ENCODE measurements around the gene VAC14. TPM values are rescaled to one million over a fixed set of nuclear protein-coding genes. Genes with fewer than 3 reads are reported as not detected.

The VAC14 gene
- total RNA-seq, 1 donor from 2014 or later = 38.1 TPM

DNA sequence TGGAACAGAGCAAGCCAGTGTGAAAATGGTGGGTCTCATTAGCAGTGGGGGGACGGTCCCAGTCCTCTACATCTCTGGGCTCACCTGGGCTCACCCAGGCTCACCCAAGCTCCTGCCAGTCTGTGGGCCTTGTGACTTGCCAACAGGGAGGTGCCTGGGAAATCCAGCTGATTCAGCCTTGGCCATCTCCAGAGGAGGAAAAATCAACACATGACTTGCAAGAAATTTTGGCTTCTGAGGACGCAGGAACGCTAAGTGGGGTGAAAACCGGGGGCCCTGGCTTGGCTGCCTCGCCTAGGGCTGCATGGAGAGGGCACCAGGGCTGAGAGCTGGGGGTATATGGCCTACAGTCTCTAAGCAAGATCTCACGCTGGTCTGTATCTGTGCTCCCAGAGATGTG is 47.7 kb downstream of the VAC14 start:
- H3K36me3 ChIP-seq = no peaks in the 10 kb centered on the region
- H3K27ac ChIP-seq = peak overlapping the region; percentile 3
- DNase-seq (ENCODE audit: extremely low spot score in 2 of 2) = no peak
- H3K27me3 ChIP-seq = no peaks in the 10 kb centered on the region
- no peaks in the 10 kb centered on the region for H3K9me3 ChIP-seq
- intact Hi-C loops (cut with DNase I) = loop anchor here (10.0 kb wide), 1 partner anchor 228 kb away; the partner anchor contains the start of genes COG4 and SF3B3
- peaks cover 69% of the 10 kb centered on the region for H3K4me1 ChIP-seq
- TF ChIP-seq POLR2AphosphoS5 (IDR thresholded peaks at IDR 0.05; ENCODE audit: insufficient read depth in 1 of 2, low read depth in 1 of 2) = peak in 1 of 2 donors; percentile 64
- TF ChIP-seq, protein P1, sequence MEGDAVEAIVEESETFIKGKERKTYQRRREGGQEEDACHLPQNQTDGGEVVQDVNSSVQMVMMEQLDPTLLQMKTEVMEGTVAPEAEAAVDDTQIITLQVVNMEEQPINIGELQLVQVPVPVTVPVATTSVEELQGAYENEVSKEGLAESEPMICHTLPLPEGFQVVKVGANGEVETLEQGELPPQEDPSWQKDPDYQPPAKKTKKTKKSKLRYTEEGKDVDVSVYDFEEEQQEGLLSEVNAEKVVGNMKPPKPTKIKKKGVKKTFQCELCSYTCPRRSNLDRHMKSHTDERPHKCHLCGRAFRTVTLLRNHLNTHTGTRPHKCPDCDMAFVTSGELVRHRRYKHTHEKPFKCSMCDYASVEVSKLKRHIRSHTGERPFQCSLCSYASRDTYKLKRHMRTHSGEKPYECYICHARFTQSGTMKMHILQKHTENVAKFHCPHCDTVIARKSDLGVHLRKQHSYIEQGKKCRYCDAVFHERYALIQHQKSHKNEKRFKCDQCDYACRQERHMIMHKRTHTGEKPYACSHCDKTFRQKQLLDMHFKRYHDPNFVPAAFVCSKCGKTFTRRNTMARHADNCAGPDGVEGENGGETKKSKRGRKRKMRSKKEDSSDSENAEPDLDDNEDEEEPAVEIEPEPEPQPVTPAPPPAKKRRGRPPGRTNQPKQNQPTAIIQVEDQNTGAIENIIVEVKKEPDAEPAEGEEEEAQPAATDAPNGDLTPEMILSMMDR (IDR thresholded peaks at IDR 0.05) = no peak
- no peak for TF ChIP-seq POLR2A (IDR thresholded peaks at IDR 0.05)
- H3K4me3 ChIP-seq = no peak overlapping the region

- Histone ChIP-seq H3K4me1 (peaks cover 77% of the 10 kb centered on the region), H3K36me3 (no peaks in the 10 kb centered on the region), H3K4me3 (no peak overlapping the region), H3K9me3 (no peaks in the 10 kb centered on the region), H3K27me3 (no peaks in the 10 kb centered on the region), H3K27ac (no peak overlapping the region)
- no peak for TF ChIP-seq POLR2AphosphoS5 (IDR thresholded peaks at IDR 0.05; ENCODE audit: insufficient read depth in 1 of 2, low read depth in 1 of 2)
- TF ChIP-seq, protein P1 (IDR thresholded peaks at IDR 0.05) = no peak
- TF ChIP-seq POLR2A (IDR thresholded peaks at IDR 0.05) = no peak
- no peak for DNase-seq (ENCODE audit: extremely low spot score in 2 of 2)
- intact Hi-C loops (cut with DNase I) = loop anchor here (10.0 kb wide), 1 partner anchor 228 kb away; the partner anchor contains the start of genes COG4 and SF3B3
Observed at GRCh38 chr16:70752426-70752825, 48.5 kb downstream of the VAC14 start.

DNA sequence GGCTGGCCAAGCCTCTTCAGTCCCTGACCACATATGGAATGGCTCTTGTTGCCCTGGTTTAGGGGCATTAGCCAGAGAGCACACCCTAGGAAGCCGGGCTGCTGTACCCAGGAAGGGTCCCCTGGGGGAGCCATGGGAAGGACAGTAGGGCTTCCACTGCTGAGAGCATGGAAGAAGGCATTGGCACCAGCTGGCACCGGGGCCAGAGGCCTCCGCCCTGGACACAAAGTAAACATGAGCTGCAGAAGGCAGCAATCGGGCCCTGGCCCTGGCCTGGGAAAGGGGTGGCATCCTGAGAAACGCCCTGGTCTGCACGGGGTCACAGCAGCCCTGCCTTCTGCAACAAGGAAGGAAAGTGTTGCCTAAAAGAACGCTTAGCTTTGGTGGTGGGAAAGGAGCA is 49.4 kb downstream of the VAC14 start:
- H3K4me1 ChIP-seq = peaks cover 84% of the 10 kb centered on the region
- TF ChIP-seq POLR2A (IDR thresholded peaks at IDR 0.05) = no peak
- no peak for TF ChIP-seq POLR2AphosphoS5 (IDR thresholded peaks at IDR 0.05; ENCODE audit: insufficient read depth in 1 of 2, low read depth in 1 of 2)
- TF ChIP-seq, protein P1 (IDR thresholded peaks at IDR 0.05) = no peak
- no peak overlapping the region for H3K4me3 ChIP-seq
- H3K36me3 ChIP-seq = no peaks in the 10 kb centered on the region
- DNase-seq (ENCODE audit: extremely low spot score in 2 of 2) = no peak
- intact Hi-C loops (cut with DNase I) = loop anchor here (10.0 kb wide), 1 partner anchor 227 kb away; the partner anchor contains the start of genes COG4 and SF3B3
- H3K9me3 ChIP-seq = no peaks in the 10 kb centered on the region
- no peaks in the 10 kb centered on the region for H3K27me3 ChIP-seq
- peak overlapping the region; percentile 79 for H3K27ac ChIP-seq

DNA sequence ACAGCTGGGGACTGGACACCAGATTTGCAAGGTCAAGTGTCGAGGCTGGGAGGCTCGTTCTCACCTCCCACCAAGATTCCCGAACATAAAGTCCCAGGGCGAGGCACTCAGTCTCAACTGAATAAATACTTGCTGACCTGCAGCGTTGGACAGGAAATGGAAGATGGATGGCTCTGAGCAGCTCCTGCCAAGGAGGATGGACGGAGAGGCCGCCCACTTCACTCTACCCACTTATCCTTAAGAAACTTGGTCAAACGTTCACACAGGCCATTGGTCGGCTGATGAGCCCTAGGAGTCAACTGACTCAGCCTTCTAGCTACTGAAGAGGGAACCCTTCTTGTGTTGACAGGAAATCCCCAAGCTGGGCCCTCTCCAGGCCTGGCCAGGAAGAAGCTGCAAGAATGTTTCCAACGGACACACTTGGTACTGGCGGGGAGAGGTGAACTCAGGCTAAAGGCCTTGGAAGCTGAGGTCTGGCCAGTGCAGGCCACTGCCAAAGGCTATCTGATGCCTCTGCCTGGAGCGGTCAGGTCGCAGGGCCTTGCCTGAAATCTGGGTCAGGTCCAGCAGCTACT is 50.0 kb downstream of the VAC14 start:
- peaks cover 85% of the 10 kb centered on the region for H3K4me1 ChIP-seq
- H3K4me3 ChIP-seq = no peak overlapping the region
- no peaks in the 10 kb centered on the region for H3K27me3 ChIP-seq
- no peak for TF ChIP-seq POLR2A (IDR thresholded peaks at IDR 0.05)
- peak; percentile 73 to 77 for TF ChIP-seq POLR2AphosphoS5 (IDR thresholded peaks at IDR 0.05; ENCODE audit: insufficient read depth in 1 of 2, low read depth in 1 of 2)
- TF ChIP-seq, protein P1 (IDR thresholded peaks at IDR 0.05) = peak in 1 of 3 experiments; percentile 23
- DNase-seq (ENCODE audit: extremely low spot score in 2 of 2) = peak in 1 of 2 donors; percentile 98
- H3K36me3 ChIP-seq = no peaks in the 10 kb centered on the region
- intact Hi-C loops (cut with DNase I) = loop anchor here (10.0 kb wide), 1 partner anchor 226 kb away; the partner anchor contains the start of genes COG4 and SF3B3
- no peaks in the 10 kb centered on the region for H3K9me3 ChIP-seq
- H3K27ac ChIP-seq = peak overlapping the region; percentile 79

All from vagina (tissue), 2 donors.